ENCODE measurements around the gene ADAMTSL1. TPM values are rescaled to one million over a fixed set of nuclear protein-coding genes. Genes with fewer than 3 reads are reported as not detected.
A peak's percentile ranks its signal among the peaks of the same experiment; 100 is the strongest.

Gene ADAMTSL1
- total RNA-seq, 6 experiments from 2014 or later, result 37.3 to 98.1 (median 90.8) TPM

DNA sequence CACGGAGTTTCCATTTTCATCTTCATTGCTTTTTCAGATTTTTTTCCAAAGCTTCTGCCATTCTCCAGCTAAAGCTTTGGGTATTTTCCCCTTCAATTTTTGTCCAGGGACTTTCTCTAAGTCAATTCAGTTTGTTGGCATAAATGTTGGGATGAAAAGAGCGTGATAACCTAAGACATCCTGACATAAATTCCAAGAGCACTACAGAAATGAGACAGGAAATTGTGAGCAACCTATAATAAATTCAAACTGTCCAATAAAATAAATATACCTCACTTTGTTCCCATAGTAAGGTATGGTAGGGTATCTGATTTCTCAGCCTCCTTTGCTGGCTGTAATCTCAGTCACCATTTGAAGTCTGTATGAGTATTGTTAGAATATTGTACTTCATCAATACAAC lies 8.4 kb downstream of the ADAMTSL1 start:
- Mint-ChIP-seq H3K9me3 (peaks cover 18% of the 10 kb centered on the region), H3K36me3 (ENCODE audit: low read depth) (peaks cover 69% of the 10 kb centered on the region), H3K27ac (no peak overlapping the region), H3K4me3 (no peak overlapping the region), H3K4me1 (ENCODE audit: low read depth) (peaks cover 86% of the 10 kb centered on the region), H3K27me3 (ENCODE audit: insufficient read depth) (no peaks in the 10 kb centered on the region; the same call in 1 of the 2 replicates)
- TF ChIP-seq, protein P1, sequence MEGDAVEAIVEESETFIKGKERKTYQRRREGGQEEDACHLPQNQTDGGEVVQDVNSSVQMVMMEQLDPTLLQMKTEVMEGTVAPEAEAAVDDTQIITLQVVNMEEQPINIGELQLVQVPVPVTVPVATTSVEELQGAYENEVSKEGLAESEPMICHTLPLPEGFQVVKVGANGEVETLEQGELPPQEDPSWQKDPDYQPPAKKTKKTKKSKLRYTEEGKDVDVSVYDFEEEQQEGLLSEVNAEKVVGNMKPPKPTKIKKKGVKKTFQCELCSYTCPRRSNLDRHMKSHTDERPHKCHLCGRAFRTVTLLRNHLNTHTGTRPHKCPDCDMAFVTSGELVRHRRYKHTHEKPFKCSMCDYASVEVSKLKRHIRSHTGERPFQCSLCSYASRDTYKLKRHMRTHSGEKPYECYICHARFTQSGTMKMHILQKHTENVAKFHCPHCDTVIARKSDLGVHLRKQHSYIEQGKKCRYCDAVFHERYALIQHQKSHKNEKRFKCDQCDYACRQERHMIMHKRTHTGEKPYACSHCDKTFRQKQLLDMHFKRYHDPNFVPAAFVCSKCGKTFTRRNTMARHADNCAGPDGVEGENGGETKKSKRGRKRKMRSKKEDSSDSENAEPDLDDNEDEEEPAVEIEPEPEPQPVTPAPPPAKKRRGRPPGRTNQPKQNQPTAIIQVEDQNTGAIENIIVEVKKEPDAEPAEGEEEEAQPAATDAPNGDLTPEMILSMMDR (IDR thresholded peaks at IDR 0.05), result no peak
- no peak for DNase-seq

GRCh38 chr9:18485714-18486113 lies 11.8 kb downstream of the ADAMTSL1 start:
- Mint-ChIP-seq H3K36me3 (ENCODE audit: low read depth) (peaks cover 75% of the 10 kb centered on the region), H3K27ac (peak overlapping the region; percentile 59), H3K27me3 (ENCODE audit: insufficient read depth) (no peaks in the 10 kb centered on the region; the same call in 1 of the 2 replicates), H3K4me1 (ENCODE audit: low read depth) (peaks cover 53% of the 10 kb centered on the region), H3K4me3 (no peak overlapping the region), H3K9me3 (peaks cover 17% of the 10 kb centered on the region)
- TF ChIP-seq, protein P1 (IDR thresholded peaks at IDR 0.05), result no peak
- DNase-seq, result peak; percentile 5

DNA sequence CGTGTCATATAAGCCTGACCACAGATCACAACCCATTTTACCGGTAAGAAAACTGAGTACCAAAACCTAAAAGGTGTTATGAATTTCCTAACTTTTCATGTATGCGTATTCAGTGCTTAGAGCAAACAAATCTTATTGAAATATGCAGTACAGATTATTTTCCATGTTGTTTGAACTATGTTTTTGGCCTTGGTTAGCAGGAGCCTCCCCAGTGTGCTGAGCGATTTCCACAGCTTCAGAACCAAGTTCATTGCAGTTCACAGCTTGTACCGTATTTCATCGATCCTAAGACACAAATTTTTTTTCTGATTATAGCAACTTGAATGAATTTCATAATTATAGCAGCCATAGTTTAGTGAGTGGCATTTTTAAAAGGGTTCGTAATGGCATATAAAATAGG lies 13.7 kb downstream of the ADAMTSL1 start:
- Mint-ChIP-seq H3K27me3 (ENCODE audit: insufficient read depth) (no peaks in the 10 kb centered on the region), H3K36me3 (ENCODE audit: low read depth) (peaks cover 58% of the 10 kb centered on the region), H3K9me3 (peaks cover 14% of the 10 kb centered on the region), H3K27ac (peak overlapping the region; percentile 47; the same call in 1 of the 2 replicates), H3K4me3 (no peak overlapping the region), H3K4me1 (ENCODE audit: low read depth) (peaks cover 34% of the 10 kb centered on the region)
- TF ChIP-seq, protein P1 (IDR thresholded peaks at IDR 0.05), result no peak
- no peak for DNase-seq

DNA sequence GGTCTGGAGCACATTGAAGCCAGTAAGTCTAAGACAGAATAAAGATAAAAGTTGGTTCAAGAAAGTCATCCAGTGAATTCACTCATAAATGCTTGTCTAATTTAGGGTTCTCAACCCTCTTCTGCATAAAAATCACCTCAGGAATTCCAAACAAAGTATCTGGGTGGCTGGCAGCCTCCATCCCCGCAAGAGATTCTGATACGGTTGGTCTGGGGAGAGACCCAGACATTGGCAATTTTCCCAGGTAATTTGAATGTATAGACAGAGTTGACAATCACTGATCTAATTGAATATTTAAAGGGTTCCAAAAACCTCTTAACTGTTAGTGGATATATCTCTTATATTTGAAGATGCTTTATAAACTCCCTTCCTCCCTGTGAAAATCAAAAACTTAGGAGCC lies 14.9 kb downstream of the ADAMTSL1 start:
- Mint-ChIP-seq H3K9me3 (peaks cover 2% of the 10 kb centered on the region), H3K4me3 (no peak overlapping the region), H3K4me1 (ENCODE audit: low read depth) (peaks cover 24% of the 10 kb centered on the region), H3K27me3 (ENCODE audit: insufficient read depth) (no peaks in the 10 kb centered on the region), H3K36me3 (ENCODE audit: low read depth) (peaks cover 47% of the 10 kb centered on the region), H3K27ac (no peak overlapping the region)
- no peak for DNase-seq
- TF ChIP-seq, protein P1 (IDR thresholded peaks at IDR 0.05), result no peak

DNA sequence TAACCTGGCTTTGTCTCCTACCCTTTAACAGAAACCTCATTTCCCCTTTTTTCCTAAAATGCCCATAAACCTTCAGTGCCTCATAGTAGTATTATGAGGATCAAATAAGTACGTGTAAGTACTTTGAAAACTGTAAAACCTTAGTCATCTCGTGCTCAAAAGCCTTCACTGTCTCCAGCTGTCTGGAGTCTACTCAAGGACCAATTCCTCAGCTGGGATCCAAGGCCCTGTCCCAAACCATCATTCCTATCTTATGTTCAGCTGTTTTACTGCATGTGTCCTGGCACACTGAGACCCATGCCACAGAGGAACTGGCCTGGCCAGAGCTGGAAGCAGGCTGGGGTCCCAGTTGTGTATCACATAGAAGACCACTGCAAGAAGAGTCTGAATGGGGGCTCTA lies 15.9 kb downstream of the ADAMTSL1 start:
- Mint-ChIP-seq H3K9me3 (no peaks in the 10 kb centered on the region), H3K4me3 (no peak overlapping the region), H3K27me3 (ENCODE audit: insufficient read depth) (no peaks in the 10 kb centered on the region), H3K27ac (no peak overlapping the region), H3K36me3 (ENCODE audit: low read depth) (peaks cover 49% of the 10 kb centered on the region), H3K4me1 (ENCODE audit: low read depth) (peaks cover 14% of the 10 kb centered on the region)
- DNase-seq, result peak; percentile 58
- TF ChIP-seq, protein P1 (IDR thresholded peaks at IDR 0.05), result no peak
